CD4-positive, CD25-positive, alpha-beta regulatory T cell (primary cell): ENCODE measurements around the gene ARHGAP8. TPM values are rescaled to one million over a fixed set of nuclear protein-coding genes. Genes with fewer than 3 reads are reported as not detected.
A peak's percentile ranks its signal among the peaks of the same experiment; 100 is the strongest.

ENCODE experiments used
- ATAC-seq, 2 donors: fragments of 150-1000 bp; cut with Tn5 transposase; one replicate each; pipeline ENCODE4 v1.10.0; 2021; ENCODE audit warnings: low read depth in 2 of 2, moderate number of reproducible peaks in 2 of 2, moderate library complexity in 1 of 2
- DNase-seq, 3 donors: peaks; one replicate each; pipeline versions ENCODE4 v3.0.0 to v3.0.0-alpha.2; 2012 to 2022; ENCODE audit warnings: mixed read lengths in 1 of 3
- H3K27ac ChIP-seq: one replicate; pipeline ENCODE4 v1.7.0; 2013; ENCODE audit warnings: mild to moderate bottlenecking, low read length; ENCODE audit not compliant: insufficient read depth, poor library complexity, severe bottlenecking
- H3K27me3 ChIP-seq: one replicate; pipeline ENCODE4 v1.7.0; 2013; ENCODE audit warnings: low read length; ENCODE audit not compliant: control insufficient read depth, insufficient read depth
- H3K36me3 ChIP-seq: one replicate; pipeline ENCODE4 v1.7.0; 2013; ENCODE audit warnings: mild to moderate bottlenecking, low read length, moderate library complexity; ENCODE audit not compliant: control insufficient read depth, insufficient read depth
- H3K4me1 ChIP-seq: 2 replicates; pipeline ENCODE4 v1.7.0; 2013; ENCODE audit warnings: mild to moderate bottlenecking, low read length; ENCODE audit not compliant: insufficient read depth, control insufficient read depth, poor library complexity, severe bottlenecking
- H3K4me3 ChIP-seq: one replicate; pipeline ENCODE4 v1.7.0; 2013; ENCODE audit warnings: low read depth, mild to moderate bottlenecking, low read length, moderate library complexity
- H3K9me3 ChIP-seq, 2 experiments: 1 replicate in 1 of 2; 2 replicates in 1 of 2; pipeline ENCODE4 v1.7.0; 2013; ENCODE audit warnings: low read length in 2 of 2, mild to moderate bottlenecking in 1 of 2, moderate library complexity in 1 of 2; ENCODE audit not compliant: control insufficient read depth in 2 of 2
- H3K27ac Mint-ChIP-seq, 3 donors: one replicate each; pipeline ENCODE4 v1.8.0; 2020 to 2022; ENCODE audit warnings: mild to moderate bottlenecking in 3 of 3, mixed read lengths in 3 of 3, moderate library complexity in 2 of 3
- H3K27me3 Mint-ChIP-seq: one replicate; pipeline ENCODE4 v1.8.0; 2022; ENCODE audit warnings: mild to moderate bottlenecking, mixed read lengths
- H3K36me3 Mint-ChIP-seq: one replicate; pipeline ENCODE4 v1.8.0; 2020; ENCODE audit warnings: mixed read lengths
- H3K4me1 Mint-ChIP-seq, 4 donors: one replicate each; pipeline ENCODE4 v1.8.0; 2020 to 2022; ENCODE audit warnings: mixed read lengths in 4 of 4, mild to moderate bottlenecking in 1 of 4
- H3K4me3 Mint-ChIP-seq, 4 donors: one replicate each; pipeline ENCODE4 v1.8.0; 2020 to 2022; ENCODE audit warnings: mild to moderate bottlenecking in 4 of 4, mixed read lengths in 4 of 4, moderate library complexity in 3 of 4
- H3K9me3 Mint-ChIP-seq, 7 donors: one replicate each; pipeline ENCODE4 v1.8.0; 2020 to 2022; ENCODE audit warnings: mixed read lengths in 7 of 7, mild to moderate bottlenecking in 3 of 7, moderate library complexity in 2 of 7
- polyA plus RNA-seq, 4 donors: library from polyadenylated mRNA; unstranded; fragments of 300-500 nt; fragmentation: Illumina TruSeq; gene quantifications; one replicate each; pipeline ENCODE4 v1.2.3, GENCODE V29; 2021
- total RNA-seq: library from RNA; stranded (reverse); gene quantifications from one replicate; pipeline ENCODE4 v1.2.3, GENCODE V29; 2022

Gene ARHGAP8
- total and polyA plus RNA-seq, 5 donors from 2014 or later: 0.18 to 2.6 (median 0.51) TPM; not detected in 1

DNA sequence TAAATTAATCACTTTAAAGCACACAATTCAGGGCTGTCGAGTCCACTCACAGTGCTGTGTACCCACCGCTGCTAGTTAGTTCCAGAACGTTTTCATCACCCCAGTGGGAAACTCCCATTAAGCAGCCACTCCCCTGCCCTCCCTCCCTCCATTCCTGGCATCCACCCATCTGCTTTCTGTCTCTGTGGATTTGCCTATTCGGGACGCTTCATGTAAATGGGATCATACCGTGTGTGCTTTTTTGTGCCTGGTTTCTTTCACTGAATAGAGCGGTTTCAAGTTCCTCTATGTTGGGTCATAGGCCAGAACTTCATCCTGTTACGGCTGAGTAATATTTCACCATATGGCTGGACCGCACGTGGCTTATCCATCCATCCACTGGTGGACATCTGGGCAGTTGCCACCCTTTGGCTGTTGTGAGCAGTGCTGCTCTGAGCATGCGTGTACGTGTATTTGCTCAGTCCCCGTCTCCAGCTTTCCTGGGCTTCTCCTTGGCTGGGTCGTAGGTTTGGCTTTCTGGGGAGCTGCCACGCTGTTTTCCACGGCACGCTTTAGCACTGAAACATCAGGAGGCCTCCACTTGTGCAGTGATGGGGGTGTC is 30.1 kb downstream of the ARHGAP8 start:
- Histone ChIP-seq H3K4me1 (no peaks in the 10 kb centered on the region), H3K36me3 (no peaks in the 10 kb centered on the region), H3K27ac (no peak overlapping the region), H3K4me3 (no peak overlapping the region), H3K27me3 (no peaks in the 10 kb centered on the region), H3K9me3 (no peaks in the 10 kb centered on the region)
- H3K4me3 Mint-ChIP-seq: no peak overlapping the region
- H3K4me1 Mint-ChIP-seq: no peaks in the 10 kb centered on the region
- peaks cover 0 to 1% (median 0%) of the 10 kb centered on the region in 7 donors for H3K9me3 Mint-ChIP-seq
- H3K36me3 Mint-ChIP-seq: no peaks in the 10 kb centered on the region
- DNase-seq (no peak), ATAC-seq (no peak)
- H3K27me3 Mint-ChIP-seq: peaks cover 7% of the 10 kb centered on the region
- no peak overlapping the region for H3K27ac Mint-ChIP-seq

DNA sequence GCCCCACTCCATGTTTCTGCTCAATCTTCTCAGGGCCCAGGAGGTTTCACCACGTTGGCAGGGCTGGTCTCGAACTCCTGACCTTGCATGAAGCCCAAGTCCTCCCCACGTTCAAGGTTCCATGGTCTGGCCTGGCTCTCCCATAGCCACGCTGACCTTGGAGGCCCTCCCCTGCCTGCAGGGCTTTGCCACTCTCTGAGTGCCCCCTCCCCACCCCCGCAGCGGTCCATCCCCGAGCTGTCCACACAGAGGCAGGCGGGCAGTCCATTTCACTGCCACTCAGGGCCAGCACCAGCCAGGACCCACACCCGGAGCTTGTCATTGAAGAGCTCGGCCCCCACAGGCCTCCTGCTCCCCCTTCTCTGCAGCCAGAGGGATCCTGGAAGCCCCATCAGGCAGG is 30.7 kb downstream of the ARHGAP8 start:
- DNase-seq (no peak), ATAC-seq (no peak)
- Mint-ChIP-seq H3K27ac (no peak overlapping the region), H3K27me3 (peaks cover 7% of the 10 kb centered on the region), H3K36me3 (no peaks in the 10 kb centered on the region), H3K4me1 (no peaks in the 10 kb centered on the region), H3K9me3 (peaks cover 0 to 1% (median 0%) of the 10 kb centered on the region in 7 donors), H3K4me3 (no peak overlapping the region)
- Histone ChIP-seq H3K36me3 (no peaks in the 10 kb centered on the region), H3K9me3 (no peaks in the 10 kb centered on the region), H3K27me3 (no peaks in the 10 kb centered on the region), H3K4me3 (no peak overlapping the region), H3K27ac (no peak overlapping the region), H3K4me1 (no peaks in the 10 kb centered on the region)

- H3K9me3 Mint-ChIP-seq: peaks cover 0 to 1% (median 0%) of the 10 kb centered on the region in 7 donors
- peaks cover 7% of the 10 kb centered on the region for H3K27me3 Mint-ChIP-seq
- no peaks in the 10 kb centered on the region for H3K4me1 Mint-ChIP-seq
- ATAC-seq (no peak), DNase-seq (no peak)
- no peaks in the 10 kb centered on the region for H3K4me1 ChIP-seq
- no peaks in the 10 kb centered on the region for H3K36me3 ChIP-seq
- H3K27me3 ChIP-seq: no peaks in the 10 kb centered on the region
- no peak overlapping the region for H3K27ac Mint-ChIP-seq
- no peak overlapping the region for H3K4me3 ChIP-seq
- H3K9me3 ChIP-seq: no peaks in the 10 kb centered on the region
- H3K4me3 Mint-ChIP-seq: no peak overlapping the region
- H3K27ac ChIP-seq: no peak overlapping the region
- no peaks in the 10 kb centered on the region for H3K36me3 Mint-ChIP-seq
Measured at GRCh38 chr22:44783581-44783980, 31.2 kb downstream of the ARHGAP8 start.

DNA sequence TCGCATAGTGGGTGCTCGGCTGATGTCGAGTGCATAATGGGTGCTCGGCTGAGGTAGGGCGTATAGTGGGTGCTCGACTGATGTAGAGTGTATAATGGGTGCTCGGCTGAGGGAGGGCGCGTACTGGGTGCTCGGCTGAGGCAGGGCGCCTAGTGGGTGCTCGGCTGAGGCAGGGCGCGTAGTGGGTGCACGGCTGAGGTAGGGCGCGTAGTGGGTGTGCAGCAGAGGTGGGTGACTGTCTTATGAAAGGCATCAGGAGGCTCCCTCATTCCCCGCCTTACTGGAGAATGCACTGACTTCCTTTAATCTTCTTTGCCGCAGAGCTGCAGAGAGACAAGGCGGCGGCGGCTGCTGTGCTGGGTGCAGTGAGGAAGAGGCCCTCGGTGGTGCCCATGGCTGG is 33.8 kb downstream of the ARHGAP8 start:
- H3K9me3 ChIP-seq: no peaks in the 10 kb centered on the region
- Mint-ChIP-seq H3K27me3 (peaks cover 7% of the 10 kb centered on the region), H3K9me3 (peaks cover 0 to 1% (median 0%) of the 10 kb centered on the region in 7 donors), H3K36me3 (no peaks in the 10 kb centered on the region), H3K4me1 (no peaks in the 10 kb centered on the region), H3K4me3 (no peak overlapping the region), H3K27ac (no peak overlapping the region)
- H3K27me3 ChIP-seq: no peaks in the 10 kb centered on the region
- H3K4me3 ChIP-seq: no peak overlapping the region
- no peak overlapping the region for H3K27ac ChIP-seq
- no peaks in the 10 kb centered on the region for H3K36me3 ChIP-seq
- H3K4me1 ChIP-seq: no peaks in the 10 kb centered on the region
- no peak for DNase-seq
- no peak for ATAC-seq

- Histone ChIP-seq H3K36me3 (no peaks in the 10 kb centered on the region), H3K27ac (no peak overlapping the region), H3K9me3 (no peaks in the 10 kb centered on the region), H3K27me3 (no peaks in the 10 kb centered on the region), H3K4me1 (no peaks in the 10 kb centered on the region), H3K4me3 (no peak overlapping the region)
- Mint-ChIP-seq H3K36me3 (no peaks in the 10 kb centered on the region), H3K4me3 (no peak overlapping the region), H3K27ac (no peak overlapping the region), H3K27me3 (peaks cover 7% of the 10 kb centered on the region), H3K4me1 (no peaks in the 10 kb centered on the region), H3K9me3 (peaks cover 0 to 1% (median 0%) of the 10 kb centered on the region in 7 donors)
- no peak for ATAC-seq
- DNase-seq: no peak
Measured at GRCh38 chr22:44786610-44787009, 34.2 kb downstream of the ARHGAP8 start.

DNA sequence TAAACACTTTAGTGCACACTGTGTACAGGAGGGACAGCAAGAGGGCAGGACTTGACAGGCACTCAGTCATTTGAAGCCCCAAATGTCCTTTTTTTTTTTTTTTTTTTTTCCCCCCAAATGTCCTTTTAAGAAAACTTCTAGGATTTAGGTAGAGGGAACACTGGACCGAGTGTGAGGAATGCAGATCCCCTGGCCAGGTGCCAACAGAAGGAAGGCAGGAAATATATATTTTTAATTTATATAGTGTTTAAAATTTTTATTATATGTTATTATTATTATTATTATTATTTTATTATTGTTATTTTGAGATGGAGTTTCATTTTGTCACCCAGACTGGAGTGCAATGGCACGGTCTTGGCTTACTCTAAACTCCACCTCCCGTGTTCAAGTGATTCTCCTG is 35.5 kb downstream of the ARHGAP8 start:
- no peaks in the 10 kb centered on the region for H3K36me3 Mint-ChIP-seq
- no peak overlapping the region for H3K27ac Mint-ChIP-seq
- no peaks in the 10 kb centered on the region for H3K4me1 Mint-ChIP-seq
- DNase-seq: no peak
- H3K27ac ChIP-seq: no peak overlapping the region
- no peak for ATAC-seq
- H3K27me3 ChIP-seq: no peaks in the 10 kb centered on the region
- H3K9me3 ChIP-seq: no peaks in the 10 kb centered on the region
- H3K9me3 Mint-ChIP-seq: peaks cover 0 to 1% (median 0%) of the 10 kb centered on the region in 7 donors
- no peaks in the 10 kb centered on the region for H3K36me3 ChIP-seq
- H3K27me3 Mint-ChIP-seq: peaks cover 4% of the 10 kb centered on the region
- no peak overlapping the region for H3K4me3 ChIP-seq
- H3K4me1 ChIP-seq: no peaks in the 10 kb centered on the region
- H3K4me3 Mint-ChIP-seq: no peak overlapping the region

GRCh38 chr22:44793106-44793505 is 40.7 kb downstream of the ARHGAP8 start:
- H3K27me3 Mint-ChIP-seq: no peaks in the 10 kb centered on the region
- Histone ChIP-seq H3K36me3 (no peaks in the 10 kb centered on the region), H3K27ac (no peak overlapping the region), H3K9me3 (no peaks in the 10 kb centered on the region), H3K4me1 (no peaks in the 10 kb centered on the region), H3K27me3 (no peaks in the 10 kb centered on the region), H3K4me3 (no peak overlapping the region)
- no peak for DNase-seq
- H3K36me3 Mint-ChIP-seq: no peaks in the 10 kb centered on the region
- no peaks in the 10 kb centered on the region for H3K9me3 Mint-ChIP-seq
- no peak overlapping the region for H3K4me3 Mint-ChIP-seq
- peak overlapping the region in 1 of 3 donors; percentile 87 for H3K27ac Mint-ChIP-seq
- peaks cover 0 to 6% (median 0%) of the 10 kb centered on the region in 4 donors for H3K4me1 Mint-ChIP-seq
- no peak for ATAC-seq

DNA sequence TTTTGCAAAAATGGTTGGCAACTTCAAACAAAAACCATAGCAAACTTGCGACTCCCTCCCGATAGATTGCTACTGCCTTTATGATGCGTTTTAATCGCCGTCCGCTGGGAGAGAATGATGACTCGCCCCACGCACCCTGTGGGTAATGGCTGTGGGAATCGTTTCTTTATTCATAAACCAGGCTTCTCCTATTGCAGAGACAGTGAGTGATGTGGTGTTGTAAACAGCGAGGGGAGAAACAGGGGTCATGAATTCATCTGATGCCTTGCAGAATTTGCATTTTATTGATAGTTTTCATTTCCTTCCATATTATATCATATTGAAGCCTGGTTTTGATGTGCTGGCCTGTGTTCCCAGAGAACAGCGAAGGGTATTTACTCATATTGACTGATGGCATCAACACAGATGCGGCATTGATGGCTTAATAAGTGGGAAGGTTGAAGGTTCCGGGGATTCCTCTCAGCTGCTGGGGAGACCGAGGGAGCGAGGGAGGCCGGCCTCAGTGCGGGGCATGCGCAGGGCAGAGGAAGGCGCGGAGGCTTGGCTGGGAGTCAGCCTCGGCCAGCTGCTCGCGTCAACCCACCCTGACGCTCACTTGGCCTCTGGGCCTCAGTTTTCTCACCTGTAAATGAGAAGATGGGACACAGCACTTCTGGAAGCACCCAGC is 41.3 kb downstream of the ARHGAP8 start:
- Histone ChIP-seq H3K36me3 (no peaks in the 10 kb centered on the region), H3K9me3 (no peaks in the 10 kb centered on the region), H3K4me3 (no peak overlapping the region), H3K27me3 (no peaks in the 10 kb centered on the region), H3K4me1 (no peaks in the 10 kb centered on the region), H3K27ac (no peak overlapping the region)
- ATAC-seq (no peak), DNase-seq (no peak)
- H3K4me3 Mint-ChIP-seq: no peak overlapping the region
- H3K27me3 Mint-ChIP-seq: no peaks in the 10 kb centered on the region
- H3K27ac Mint-ChIP-seq: no peak overlapping the region
- H3K36me3 Mint-ChIP-seq: no peaks in the 10 kb centered on the region
- no peaks in the 10 kb centered on the region for H3K9me3 Mint-ChIP-seq
- H3K4me1 Mint-ChIP-seq: peaks cover 0 to 6% (median 0%) of the 10 kb centered on the region in 4 donors
